B cell (primary cell): ENCODE measurements around the gene KLHL6. TPM values are rescaled to one million over a fixed set of nuclear protein-coding genes. Genes with fewer than 3 reads are reported as not detected.
A peak's percentile ranks its signal among the peaks of the same experiment; 100 is the strongest.
"Not testable (repeated sequence)": the region's sequence is repeated elsewhere in the genome, so short reads cannot be mapped to it uniquely, and the experiment has no call there.

Experiments
- ATAC-seq: fragments of 200-7000 bp; cut with Tn5 transposase; one replicate; pipeline ENCODE4 v1.10.0; 2021; ENCODE audit warnings: low read depth, mild to moderate bottlenecking, moderate number of reproducible peaks, moderate library complexity
- CTCF ChIA-PET: fragments of 350-600 bp; sonication (Branson Sonifier 250); formaldehyde crosslinking; loops from one replicate; lab custom pipeline; 2021; ENCODE audit warnings: antibody characterized with exemption, inconsistent platforms; lab: Charles Lee
- POLR2A ChIA-PET: fragments of 350-600 bp; sonication (Branson Sonifier 250); formaldehyde crosslinking; loops from one replicate; lab custom pipeline; 2021; ENCODE audit warnings: antibody characterized with exemption; lab: Charles Lee
- DNase-seq: peaks from one replicate; pipeline ENCODE4 v3.0.0; 2013
- H2AFZ ChIP-seq: 2 replicates; pipeline ENCODE4 v1.6.1; 2012; ENCODE audit warnings: mild to moderate bottlenecking, low read depth, low read length; ENCODE audit not compliant: insufficient read depth, poor library complexity, severe bottlenecking
- H3K27ac ChIP-seq, 2 donors: 1 replicate in 1 of 2; 2 replicates in 1 of 2; pipeline ENCODE4 v1.5.1; 2012 to 2013; ENCODE audit warnings: low read length in 2 of 2, mild to moderate bottlenecking in 2 of 2, moderate library complexity in 1 of 2
- H3K27me3 ChIP-seq, 4 experiments: fragments of 200-600 bp in 1 of 4; sonication (generic) in 1 of 4; replicated peaks in 1 of 4; 1 replicate in 2 of 4; 2 replicates in 2 of 4; pipeline versions ENCODE4 v1.6.1 to v1.7.0; 2013 to 2016; ENCODE audit warnings: low read length in 3 of 4, mild to moderate bottlenecking in 2 of 4, mixed read lengths in 1 of 4, moderate library complexity in 1 of 4; ENCODE audit not compliant: insufficient read depth in 4 of 4, control insufficient read depth in 3 of 4; ENCODE audit errors: control extremely low read depth in 1 of 4
- H3K36me3 ChIP-seq, 2 experiments: replicated peaks in 1 of 2; 1 replicate in 1 of 2; 2 replicates in 1 of 2; pipeline versions ENCODE4 v1.6.1 to v1.7.1; 2013; ENCODE audit warnings: low read length in 1 of 2; ENCODE audit not compliant: insufficient read depth in 2 of 2, control insufficient read depth in 1 of 2; ENCODE audit errors: control extremely low read depth in 1 of 2, extremely low read depth in 1 of 2
- H3K4me1 ChIP-seq, 2 donors: fragments of 200-600 bp in 1 of 2; sonication (generic) in 1 of 2; 1 replicate in 1 of 2; 2 replicates in 1 of 2; pipeline versions ENCODE4 v1.5.1 to v1.6.1; 2013 to 2017; ENCODE audit warnings: low read length in 2 of 2; ENCODE audit not compliant: control insufficient read depth in 2 of 2, insufficient read depth in 2 of 2
- H3K4me2 ChIP-seq: replicated peaks from 2 replicates; pipeline ENCODE3; 2012; ENCODE audit warnings: mild to moderate bottlenecking, low read depth, low read length; ENCODE audit not compliant: poor library complexity, severe bottlenecking
- H3K4me3 ChIP-seq, 5 experiments: fragments of 200-600 bp in 1 of 5; sonication (generic) in 1 of 5; 1 replicate in 3 of 5; 2 replicates in 2 of 5; pipeline versions ENCODE4 v1.5.1 to v1.7.0; 2011 to 2016; ENCODE audit warnings: low read length in 4 of 5, mild to moderate bottlenecking in 4 of 5, low read depth in 2 of 5, control low read depth in 1 of 5, moderate library complexity in 1 of 5; ENCODE audit not compliant: insufficient read depth in 1 of 5; ENCODE audit errors: control extremely low read depth in 1 of 5, extremely low read depth in 1 of 5
- H3K79me2 ChIP-seq: fragments of 200-600 bp; sonication (generic); one replicate; pipeline ENCODE4 v1.6.0; 2016; ENCODE audit warnings: low read length; ENCODE audit not compliant: control insufficient read depth, insufficient read depth
- H3K9ac ChIP-seq: fragments of 200-600 bp; sonication (generic); 2 replicates; pipeline ENCODE4 v1.6.1; 2017; ENCODE audit warnings: mild to moderate bottlenecking, low read length, moderate library complexity
- H3K9me3 ChIP-seq, 3 donors: one replicate each; pipeline versions ENCODE4 v1.6.1 to v1.7.1; 2013; ENCODE audit warnings: low read length in 2 of 3; ENCODE audit not compliant: control insufficient read depth in 2 of 3, insufficient read depth in 1 of 3; ENCODE audit errors: control extremely low read depth in 1 of 3
- H4K20me1 ChIP-seq: 2 replicates; pipeline ENCODE4 v1.6.0; 2012; ENCODE audit warnings: mild to moderate bottlenecking, low read length; ENCODE audit not compliant: insufficient read depth, control insufficient read depth, poor library complexity, severe bottlenecking
- H3K27ac Mint-ChIP-seq: one replicate; pipeline ENCODE4 v1.8.0; 2021; ENCODE audit warnings: mixed read lengths
- H3K27me3 Mint-ChIP-seq: one replicate; pipeline ENCODE4 v1.8.0; 2021; ENCODE audit warnings: mixed read lengths
- H3K4me1 Mint-ChIP-seq: one replicate; pipeline ENCODE4 v1.8.0; 2021; ENCODE audit warnings: mixed read lengths
- H3K4me3 Mint-ChIP-seq: one replicate; pipeline ENCODE4 v1.8.0; 2021; ENCODE audit warnings: mixed read lengths
- H3K9me3 Mint-ChIP-seq: one replicate; pipeline ENCODE4 v1.8.0; 2022; ENCODE audit warnings: mixed read lengths; ENCODE audit not compliant: insufficient read depth
- WGBS: methylation state at CpG from one replicate; pipeline ENCODE4 v1.1.5; 2013; ENCODE audit warnings: missing lambda C conversion rate; ENCODE audit not compliant: insufficient coverage; 5-methylcytosine and 5-hydroxymethylcytosine counted together
- intact Hi-C: fragments of 100-400 bp; cut with micrococcal nuclease; formaldehyde crosslinking; loops from one replicate; pipeline ENCODE4 v1.10.0; 2022
- polyA plus RNA-seq: library from polyadenylated mRNA; depleted of rRNA; stranded (reverse); fragments of >200 nt; gene quantifications from 2 replicates; pipeline ENCODE4 v1.2.3, GENCODE V29; 2012
- total RNA-seq, 2 donors: library from RNA; stranded (reverse); fragments of 120-200 nt in 1 of 2; gene quantifications; 1 replicate in 1 of 2; 2 replicates in 1 of 2; pipeline versions ENCODE4 v1.2.3 to v1.2.4, GENCODE V29; 2013 to 2022

The KLHL6 gene
- total and polyA plus RNA-seq, 2 donors (not counting 1 experiment from before 2014, with no cell fraction given) = 29.6 to 69.7 TPM

- H3K27ac ChIP-seq, H3K9ac ChIP-seq, H2AFZ ChIP-seq, DNase-seq, ATAC-seq, CTCF ChIA-PET, H3K27me3 ChIP-seq, H4K20me1 ChIP-seq, H3K9me3 ChIP-seq, H3K4me3 ChIP-seq, H3K4me3 Mint-ChIP-seq, intact Hi-C loops, POLR2A ChIA-PET, H3K27me3 Mint-ChIP-seq, H3K4me2 ChIP-seq, H3K9me3 Mint-ChIP-seq: not testable (repeated sequence)
- peaks cover 49% of the 10 kb centered on the region for H3K79me2 ChIP-seq
- peaks cover 34 to 51% of the 10 kb centered on the region in 2 donors for H3K4me1 ChIP-seq
- 91% methylated on average over 19 of the region's 19 CpGs for WGBS
- H3K36me3 ChIP-seq = peaks cover 3 to 56% of the 10 kb centered on the region in 2 experiments
- peak overlapping the region; percentile 81 for H3K27ac Mint-ChIP-seq
- peaks cover 67% of the 10 kb centered on the region for H3K4me1 Mint-ChIP-seq
Observed at GRCh38 chr3:183520741-183521556, 34.6 kb downstream of the KLHL6 start.

- H3K27me3 ChIP-seq, POLR2A ChIA-PET, H3K9me3 ChIP-seq, H3K4me2 ChIP-seq, H3K27ac ChIP-seq, intact Hi-C loops, ATAC-seq, H4K20me1 ChIP-seq, H2AFZ ChIP-seq, H3K27me3 Mint-ChIP-seq, H3K4me3 Mint-ChIP-seq, CTCF ChIA-PET, H3K9me3 Mint-ChIP-seq, DNase-seq, H3K9ac ChIP-seq, H3K4me3 ChIP-seq: not testable (repeated sequence)
- Mint-ChIP-seq H3K27ac (peak overlapping the region; percentile 81), H3K4me1 (peaks cover 68% of the 10 kb centered on the region)
- Histone ChIP-seq H3K4me1 (peaks cover 35 to 51% of the 10 kb centered on the region in 2 donors), H3K36me3 (peaks cover 3 to 52% of the 10 kb centered on the region in 2 experiments), H3K79me2 (peaks cover 47% of the 10 kb centered on the region)
- 100% methylated on average over 1 of the region's 8 CpGs for WGBS
Observed at GRCh38 chr3:183520295-183520694, 35.2 kb downstream of the KLHL6 start.
